Muscle of arm (tissue), 14 donors: Measurements from ENCODE around the gene SSBP3. TPM values are rescaled to one million over a fixed set of nuclear protein-coding genes. Genes with fewer than 3 reads are reported as not detected.
"Not testable (repeated sequence)": the region's sequence is repeated elsewhere in the genome, so short reads cannot be mapped to it uniquely, and the experiment has no call there.

Source experiments
- DNase-seq: peaks from one replicate; pipeline ENCODE4 v3.0.0-alpha.2; 2013
- long read RNA-seq, 11 donors: transcript quantifications; one replicate each; lab custom pipeline, GENCODE V29; 2026
- polyA plus RNA-seq, 12 donors: library from polyadenylated mRNA; unstranded; fragments of 120-200 nt; gene quantifications; one replicate each; pipeline ENCODE4 v1.2.1, GENCODE V29; 2013; ENCODE audit not compliant: insufficient read length in 12 of 12

Gene SSBP3
- 100 to 1,000 TPM in 1 of 12 donors, 10 to 100 TPM in 10, not detected in 1; 49.2 to 117 (median 58.9) TPM for polyA plus RNA-seq
- long read RNA-seq, donor 1, transcript SSBP3-203 (17 exons, 1,578 nt) = major isoform, 6 of 13 reads
- long read RNA-seq, donor 1, partial matches to known transcripts = 6 of 13 reads
- long read RNA-seq, donor 1, other reads (novel, unspliced or antisense) = 0 of 13 reads
- long read RNA-seq, donor 2, transcript SSBP3-203 (17 exons, 1,578 nt) = major isoform, 5 of 8 reads
- long read RNA-seq, donor 2, partial matches to known transcripts = 0 of 8 reads
- long read RNA-seq, donor 2, other reads (novel, unspliced or antisense) = 0 of 8 reads
- long read RNA-seq, donor 3, partial matches to known transcripts = 0 of 1 reads
- long read RNA-seq, donor 3, other reads (novel, unspliced or antisense) = 0 of 1 reads
- long read RNA-seq, donor 4, partial matches to known transcripts = 0 of 4 reads
- long read RNA-seq, donor 4, other reads (novel, unspliced or antisense) = 0 of 4 reads
- long read RNA-seq, donor 5, transcript SSBP3-203 (17 exons, 1,578 nt) = major isoform, 15 of 17 reads
- long read RNA-seq, donor 5, partial matches to known transcripts = 0 of 17 reads
- long read RNA-seq, donor 5, other reads (novel, unspliced or antisense) = 0 of 17 reads
- long read RNA-seq, donor 6, partial matches to known transcripts = 0 of 4 reads
- long read RNA-seq, donor 6, other reads (novel, unspliced or antisense) = 0 of 4 reads
- long read RNA-seq, donor 7, partial matches to known transcripts = 0 of 2 reads
- long read RNA-seq, donor 7, other reads (novel, unspliced or antisense) = 0 of 2 reads
- long read RNA-seq, donor 8, transcript SSBP3-203 (17 exons, 1,578 nt) = major isoform, 6 of 9 reads
- long read RNA-seq, donor 8, partial matches to known transcripts = 0 of 9 reads
- long read RNA-seq, donor 8, other reads (novel, unspliced or antisense) = 0 of 9 reads
- long read RNA-seq, donor 9, partial matches to known transcripts = 0 of 3 reads
- long read RNA-seq, donor 9, other reads (novel, unspliced or antisense) = 0 of 3 reads
- long read RNA-seq, donor 10, partial matches to known transcripts = 0 of 5 reads
- long read RNA-seq, donor 10, other reads (novel, unspliced or antisense) = 0 of 5 reads
- long read RNA-seq, donor 11, transcript SSBP3-203 (17 exons, 1,578 nt) = major isoform, 5 of 7 reads
- long read RNA-seq, donor 11, partial matches to known transcripts = 0 of 7 reads
- long read RNA-seq, donor 11, other reads (novel, unspliced or antisense) = 0 of 7 reads

- peak; percentile 89 for DNase-seq
Observed at GRCh38 chr1:54406339-54407153, at the start of gene SSBP3. Gene SSBP3, minus strand, starts transcription at chr1:54406394.

- DNase-seq = no peak
Observed at GRCh38 chr1:54453509-54453908, 47.3 kb upstream of the SSBP3 start.

- DNase-seq = no peak
Observed at GRCh38 chr1:54453022-54453421, 46.8 kb upstream of the SSBP3 start.

GRCh38 chr1:54449431-54449830 is 43.2 kb upstream of the SSBP3 start:
- not testable (repeated sequence) for DNase-seq

GRCh38 chr1:54448801-54449200 is 42.6 kb upstream of the SSBP3 start:
- not testable (repeated sequence) for DNase-seq

GRCh38 chr1:54447081-54447480 is 40.9 kb upstream of the SSBP3 start:
- DNase-seq = not testable (repeated sequence)

- no peak for DNase-seq
Observed at GRCh38 chr1:54442185-54442584, 36.0 kb upstream of the SSBP3 start.

- DNase-seq = no peak
Observed at GRCh38 chr1:54439550-54440223, 33.5 kb upstream of the SSBP3 start.

GRCh38 chr1:54437783-54438182 is 31.6 kb upstream of the SSBP3 start:
- DNase-seq = no peak

GRCh38 chr1:54436826-54437225 is 30.6 kb upstream of the SSBP3 start:
- DNase-seq = no peak

GRCh38 chr1:54429838-54430237 is 23.6 kb upstream of the SSBP3 start:
- DNase-seq = no peak

GRCh38 chr1:54428837-54429518 is 22.8 kb upstream of the SSBP3 start:
- no peak for DNase-seq

- DNase-seq = no peak
Observed at GRCh38 chr1:54425152-54425584, 19.0 kb upstream of the SSBP3 start.

GRCh38 chr1:54424398-54424797 is 18.2 kb upstream of the SSBP3 start:
- no peak for DNase-seq

- no peak for DNase-seq
Observed at GRCh38 chr1:54421101-54421504, 14.9 kb upstream of the SSBP3 start.

- not testable (repeated sequence) for DNase-seq
Observed at GRCh38 chr1:54418598-54418997, 12.4 kb upstream of the SSBP3 start.

- DNase-seq = no peak
Observed at GRCh38 chr1:54417123-54417522, 10.9 kb upstream of the SSBP3 start.

GRCh38 chr1:54416435-54416834 is 10.2 kb upstream of the SSBP3 start:
- no peak for DNase-seq

GRCh38 chr1:54415991-54416390 is 9.8 kb upstream of the SSBP3 start:
- DNase-seq = no peak

- DNase-seq = no peak
Observed at GRCh38 chr1:54415533-54415932, 9.3 kb upstream of the SSBP3 start.
